ENCODE measurements around the gene CD74. TPM values are rescaled to one million over a fixed set of nuclear protein-coding genes. Genes with fewer than 3 reads are reported as not detected.

CD74 gene
- total RNA-seq, 2 donors from 2014 or later = 425 to 612 TPM

DNA sequence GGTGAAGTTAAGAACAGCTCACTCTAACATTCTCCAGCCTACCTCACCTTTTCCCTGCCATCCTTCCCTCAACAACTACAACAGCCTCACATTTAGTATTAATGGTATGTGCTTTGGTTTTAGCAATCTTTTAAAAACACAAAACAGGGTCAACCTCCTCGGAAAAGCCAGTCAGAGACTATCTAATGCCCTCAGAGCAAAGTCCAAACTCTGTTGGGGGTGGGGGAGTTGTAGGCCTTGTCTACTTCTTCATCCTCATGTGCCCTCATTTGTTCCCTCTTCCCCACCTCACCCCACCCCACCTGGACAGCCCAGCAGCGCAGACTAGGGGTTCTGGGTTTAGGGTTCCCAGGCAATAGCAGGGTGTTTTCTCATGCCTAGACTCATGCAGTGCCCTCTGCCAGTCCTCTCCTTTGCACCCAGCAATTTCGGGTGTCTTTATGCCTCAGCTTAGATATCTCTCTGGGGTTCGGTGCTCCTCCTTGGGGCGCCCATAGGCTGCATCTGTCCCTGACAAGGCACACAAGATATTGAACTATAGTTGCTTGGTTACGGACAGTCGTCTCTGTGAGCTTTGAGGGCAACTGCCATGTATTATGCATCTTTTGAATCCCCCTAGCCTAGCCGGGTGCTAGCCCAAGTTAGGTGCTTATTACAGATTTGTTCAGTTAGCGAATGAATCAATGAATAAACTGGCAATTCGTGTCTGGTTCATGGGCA, 56.0 kb downstream of the CD74 start:
- H3K4me1 ChIP-seq (replicated peaks) = no peaks in the 10 kb centered on the region
- intact Hi-C loops (cut with DNase I) = no loop called here
- no peaks in the 10 kb centered on the region for H3K27me3 ChIP-seq (replicated peaks; ENCODE audit: insufficient read depth)
- peak overlapping the region; percentile 41 to 53 for H3K27ac ChIP-seq
- no peaks in the 10 kb centered on the region for H3K36me3 ChIP-seq
- 65% methylated on average over 10 of the region's 10 CpGs for WGBS
- TF ChIP-seq POLR2AphosphoS5 (IDR thresholded peaks at IDR 0.05) = no peak
- TF ChIP-seq, protein P1, sequence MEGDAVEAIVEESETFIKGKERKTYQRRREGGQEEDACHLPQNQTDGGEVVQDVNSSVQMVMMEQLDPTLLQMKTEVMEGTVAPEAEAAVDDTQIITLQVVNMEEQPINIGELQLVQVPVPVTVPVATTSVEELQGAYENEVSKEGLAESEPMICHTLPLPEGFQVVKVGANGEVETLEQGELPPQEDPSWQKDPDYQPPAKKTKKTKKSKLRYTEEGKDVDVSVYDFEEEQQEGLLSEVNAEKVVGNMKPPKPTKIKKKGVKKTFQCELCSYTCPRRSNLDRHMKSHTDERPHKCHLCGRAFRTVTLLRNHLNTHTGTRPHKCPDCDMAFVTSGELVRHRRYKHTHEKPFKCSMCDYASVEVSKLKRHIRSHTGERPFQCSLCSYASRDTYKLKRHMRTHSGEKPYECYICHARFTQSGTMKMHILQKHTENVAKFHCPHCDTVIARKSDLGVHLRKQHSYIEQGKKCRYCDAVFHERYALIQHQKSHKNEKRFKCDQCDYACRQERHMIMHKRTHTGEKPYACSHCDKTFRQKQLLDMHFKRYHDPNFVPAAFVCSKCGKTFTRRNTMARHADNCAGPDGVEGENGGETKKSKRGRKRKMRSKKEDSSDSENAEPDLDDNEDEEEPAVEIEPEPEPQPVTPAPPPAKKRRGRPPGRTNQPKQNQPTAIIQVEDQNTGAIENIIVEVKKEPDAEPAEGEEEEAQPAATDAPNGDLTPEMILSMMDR (IDR thresholded peaks at IDR 0.05) = no peak
- no peaks in the 10 kb centered on the region for H3K9me3 ChIP-seq
- peak overlapping the region; percentile 80 to 86 for H3K4me3 ChIP-seq
- DNase-seq (ENCODE audit: low spot score) = no peak

DNA sequence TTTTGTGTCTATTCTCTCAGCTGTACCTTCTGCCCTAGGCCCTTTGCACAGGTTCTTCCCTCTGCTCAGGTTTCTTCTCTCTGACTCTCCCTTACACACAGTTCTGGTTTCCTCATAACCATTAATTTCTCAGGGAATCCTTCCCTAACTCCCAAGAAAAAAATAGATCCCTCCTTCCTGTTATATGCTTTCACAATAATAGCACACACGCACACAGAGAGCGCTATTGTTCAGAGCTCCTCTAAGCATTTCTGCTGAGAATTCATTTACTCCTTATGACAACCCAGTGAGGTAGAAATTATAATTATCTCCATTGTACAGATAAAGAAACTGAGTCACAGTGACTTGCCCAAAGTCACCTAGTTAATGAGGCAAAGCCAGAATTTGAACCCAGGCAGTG, 56.9 kb downstream of the CD74 start:
- no peaks in the 10 kb centered on the region for H3K27me3 ChIP-seq (replicated peaks; ENCODE audit: insufficient read depth)
- H3K36me3 ChIP-seq = no peaks in the 10 kb centered on the region
- H3K27ac ChIP-seq = no peak overlapping the region
- TF ChIP-seq, protein P1 (IDR thresholded peaks at IDR 0.05) = no peak
- no peak for TF ChIP-seq POLR2AphosphoS5 (IDR thresholded peaks at IDR 0.05)
- TF ChIP-seq POLR2A (IDR thresholded peaks at IDR 0.05) = no peak
- H3K4me3 ChIP-seq = no peak overlapping the region
- intact Hi-C loops (cut with DNase I) = no loop called here
- H3K4me1 ChIP-seq (replicated peaks) = no peaks in the 10 kb centered on the region
- 93% methylated on average over 2 of the region's 2 CpGs for WGBS
- no peaks in the 10 kb centered on the region for H3K9me3 ChIP-seq
- DNase-seq (ENCODE audit: low spot score) = no peak

DNA sequence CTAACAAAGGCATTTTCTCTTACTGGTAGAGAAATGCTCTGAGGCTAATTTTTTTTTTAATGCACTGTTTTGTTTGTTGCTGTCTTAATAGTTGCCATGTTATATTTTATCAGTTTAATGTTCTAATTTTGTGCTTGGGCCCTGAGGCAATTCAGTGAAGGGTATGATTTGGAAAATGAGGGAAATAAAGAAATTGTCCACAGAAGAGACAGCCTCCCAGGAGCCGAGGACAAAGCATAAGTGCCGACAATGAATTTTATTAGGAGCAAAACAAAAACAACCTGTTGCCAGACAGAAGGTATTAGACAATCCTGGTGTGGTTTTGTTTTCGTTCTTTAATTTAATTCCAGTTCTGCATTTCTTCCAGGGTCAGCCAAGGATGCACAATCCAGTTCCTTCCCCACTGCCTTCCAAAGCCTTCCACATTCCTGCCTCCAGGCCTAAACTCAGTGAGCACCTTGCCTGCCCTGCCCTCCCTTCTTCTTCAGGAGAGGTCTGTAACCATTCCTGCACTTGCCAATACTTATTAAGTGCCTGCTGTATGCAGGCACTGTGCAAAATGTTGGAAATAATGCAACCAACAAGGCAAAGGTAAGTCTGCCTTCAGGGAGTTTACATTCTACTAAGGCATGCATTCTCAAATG, 59.6 kb downstream of the CD74 start:
- DNase-seq (ENCODE audit: low spot score) = no peak
- Histone ChIP-seq H3K9me3 (no peaks in the 10 kb centered on the region), H3K27me3 (replicated peaks; ENCODE audit: insufficient read depth) (no peaks in the 10 kb centered on the region), H3K4me1 (replicated peaks) (no peaks in the 10 kb centered on the region), H3K36me3 (no peaks in the 10 kb centered on the region), H3K27ac (no peak overlapping the region), H3K4me3 (no peak overlapping the region)
- TF ChIP-seq, protein P1 (IDR thresholded peaks at IDR 0.05) = no peak
- no peak for TF ChIP-seq POLR2A (IDR thresholded peaks at IDR 0.05)
- TF ChIP-seq POLR2AphosphoS5 (IDR thresholded peaks at IDR 0.05) = no peak
- intact Hi-C loops (cut with DNase I) = loop anchor here (5.0 kb wide), 2 partner anchors 51 to 191 kb away; partner anchors contain the start of gene ARSI
- WGBS = 59% methylated on average over 3 of the region's 3 CpGs

DNA sequence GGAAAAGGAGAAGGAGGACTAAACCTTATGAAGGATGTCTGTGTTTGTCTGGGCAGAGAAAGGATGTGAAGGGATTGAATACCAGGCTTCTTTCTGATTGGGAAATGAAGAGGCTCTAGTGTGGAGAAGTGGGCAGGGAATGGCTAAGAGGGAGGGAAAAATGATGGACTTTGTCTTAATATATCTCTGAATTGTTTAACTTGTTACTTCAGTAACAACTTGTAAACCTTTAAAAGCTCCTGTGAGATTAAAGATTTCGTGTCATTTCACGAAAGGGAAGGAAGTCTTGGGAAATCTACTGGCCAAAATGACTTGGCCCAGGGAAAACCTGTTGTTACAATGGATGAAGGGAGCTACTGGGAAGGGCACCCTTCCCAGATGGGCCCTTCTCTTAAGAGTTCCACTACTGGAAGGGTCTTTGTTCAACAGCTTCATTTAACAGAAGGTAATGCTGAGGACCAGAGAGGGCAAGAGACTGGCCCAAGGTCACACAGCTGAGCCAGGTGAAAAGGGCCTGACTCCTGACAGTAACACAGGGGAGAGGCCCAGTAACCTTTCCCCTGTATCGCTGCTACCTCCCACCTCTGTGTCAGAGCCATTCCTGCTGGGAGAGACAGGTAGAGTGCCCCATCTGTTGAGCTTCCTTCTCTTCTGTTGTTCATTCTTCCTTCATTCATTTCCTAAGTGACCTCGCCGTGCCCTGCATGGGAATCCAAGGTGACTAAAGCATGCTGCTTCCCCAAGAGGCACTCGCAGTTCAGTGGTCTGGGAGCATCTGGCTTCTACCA, 60.3 kb downstream of the CD74 start:
- no peaks in the 10 kb centered on the region for H3K9me3 ChIP-seq
- TF ChIP-seq, protein P1 (IDR thresholded peaks at IDR 0.05) = no peak
- TF ChIP-seq POLR2AphosphoS5 (IDR thresholded peaks at IDR 0.05) (no peak), POLR2A (IDR thresholded peaks at IDR 0.05) (no peak)
- no peaks in the 10 kb centered on the region for H3K4me1 ChIP-seq (replicated peaks)
- DNase-seq (ENCODE audit: low spot score) = no peak
- no peak overlapping the region for H3K4me3 ChIP-seq
- 61% methylated on average over 6 of the region's 6 CpGs for WGBS
- H3K27me3 ChIP-seq (replicated peaks; ENCODE audit: insufficient read depth) = no peaks in the 10 kb centered on the region
- intact Hi-C loops (cut with DNase I) = loop anchor here (5.0 kb wide), 2 partner anchors 50 to 190 kb away; partner anchors contain the start of gene ARSI
- no peak overlapping the region for H3K27ac ChIP-seq
- no peaks in the 10 kb centered on the region for H3K36me3 ChIP-seq

Other genes starting within 250 kb of the CD74 start
- gene CDX1, start 246.1 kb downstream of the CD74 start, total RNA-seq = 1 to 10 TPM in 1 of 2 donors, not detected in 1; 3.2 TPM
- gene SLC6A7, start 222.8 kb downstream of the CD74 start, total RNA-seq = not detected
- gene CAMK2A, start 123.1 kb downstream of the CD74 start, total RNA-seq = 1 to 10 TPM in 1 of 2 donors, under 1 TPM in 1; 0.50 to 1.0 TPM
- 1 to 10 TPM; 1.5 to 1.6 TPM for gene ARSI, start 110.0 kb downstream of the CD74 start, total RNA-seq
- gene TCOF1, start 55.2 kb downstream of the CD74 start, total RNA-seq = 10 to 100 TPM; 28.9 to 58.3 TPM
- gene RPS14, start 36.8 kb upstream of the CD74 start, total RNA-seq = 1,000 to 10,000 TPM; 1,708 to 3,672 TPM
- gene NDST1, start 95.2 kb upstream of the CD74 start, total RNA-seq = 100 to 1,000 TPM in 1 of 2 donors, 10 to 100 TPM in 1; 65.8 to 175 TPM
- 10 to 100 TPM; 13.7 to 61.0 TPM for gene SYNPO, start 227.8 kb upstream of the CD74 start, total RNA-seq
- 10 to 100 TPM in 1 of 2 donors, 1 to 10 TPM in 1; 1.2 to 14.1 TPM for gene MYOZ3, start 248.3 kb upstream of the CD74 start, total RNA-seq

All from prostate gland (tissue), 2 donors.